ENCODE measurements around the gene USP10. TPM values are rescaled to one million over a fixed set of nuclear protein-coding genes. Genes with fewer than 3 reads are reported as not detected.

Gene USP10
- total RNA-seq, 1 donor from 2014 or later, result 39.3 TPM

GRCh38 chr16:84769416-84769815, 69.6 kb downstream of the USP10 start:
- no peak for DNase-seq (ENCODE audit: low read depth in 2 of 2)

GRCh38 chr16:84773312-84773711, 73.5 kb downstream of the USP10 start:
- no peak for DNase-seq (ENCODE audit: low read depth in 2 of 2)

DNA sequence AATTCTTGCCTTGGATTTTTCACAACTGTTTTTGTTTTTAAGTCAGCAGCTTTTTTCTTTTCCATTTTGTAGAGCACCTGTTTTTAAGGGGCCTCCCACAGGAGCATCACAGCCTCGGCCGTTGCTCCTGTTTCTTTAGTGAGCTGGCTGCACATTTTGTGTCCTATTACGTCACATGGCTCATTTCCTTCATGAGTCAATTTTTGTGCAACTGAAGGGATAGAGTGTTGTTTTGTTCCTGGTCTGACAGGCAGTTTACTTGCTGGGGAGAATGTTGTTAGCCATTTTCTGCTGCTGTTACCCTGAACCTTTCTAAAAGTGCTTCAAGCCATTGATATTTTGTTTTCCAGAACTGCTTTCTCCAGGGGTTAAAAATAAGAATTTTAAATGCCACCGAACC, 75.0 kb downstream of the USP10 start:
- peak; percentile 83 to 92 for DNase-seq (ENCODE audit: low read depth in 2 of 2)

- DNase-seq (ENCODE audit: low read depth in 2 of 2), result no peak
Observed at GRCh38 chr16:84775262-84775810, 75.5 kb downstream of the USP10 start.

- DNase-seq (ENCODE audit: low read depth in 2 of 2), result no peak
Observed at GRCh38 chr16:84777435-84777834, 77.6 kb downstream of the USP10 start.

GRCh38 chr16:84778720-84779119, 78.9 kb downstream of the USP10 start:
- DNase-seq (ENCODE audit: low read depth in 2 of 2), result no peak

GRCh38 chr16:84780063-84780462, 80.3 kb downstream of the USP10 start:
- no peak for DNase-seq (ENCODE audit: low read depth in 2 of 2)

DNA sequence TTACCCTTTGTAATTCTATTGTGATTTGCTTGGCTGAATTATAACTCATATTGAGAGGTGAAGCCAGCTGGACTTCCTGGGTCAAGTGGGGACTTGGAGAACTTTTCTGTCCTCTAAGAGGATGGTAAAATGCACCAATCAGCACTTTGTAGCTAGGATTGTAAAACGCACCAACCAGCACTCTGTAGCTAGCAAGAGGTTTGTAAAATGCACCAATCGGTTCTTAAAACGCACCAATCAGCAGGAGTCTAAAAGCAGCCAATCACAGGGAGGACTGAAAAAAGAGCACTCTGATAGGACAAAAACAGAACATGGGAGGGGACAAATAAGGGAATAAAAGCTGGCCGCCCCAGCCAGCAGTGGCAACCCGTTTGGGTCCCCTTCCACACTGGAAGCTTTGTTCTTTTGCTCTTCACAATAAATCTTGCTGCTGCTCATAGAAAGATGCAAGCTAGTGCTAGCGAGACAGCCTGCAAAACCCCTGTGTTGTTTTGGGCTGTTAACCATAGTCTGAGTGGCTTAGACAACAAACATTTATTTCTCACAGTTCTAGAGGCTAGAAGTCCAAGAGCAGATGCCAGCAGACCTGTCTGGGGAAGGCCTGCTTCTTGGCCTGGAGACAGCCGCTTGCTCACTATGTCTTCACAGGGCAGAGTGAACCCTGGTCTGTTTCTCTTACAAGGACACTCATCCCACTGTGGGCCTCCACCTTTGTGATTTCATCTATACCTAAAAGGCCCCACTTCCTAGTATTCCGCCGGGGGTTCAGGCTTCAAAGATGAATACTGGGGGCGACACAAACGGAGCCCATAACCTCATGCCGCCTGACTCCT, 81.0 kb downstream of the USP10 start:
- DNase-seq (ENCODE audit: low read depth in 2 of 2), result no peak

- DNase-seq (ENCODE audit: low read depth in 2 of 2), result no peak
Observed at GRCh38 chr16:84782846-84783245, 83.0 kb downstream of the USP10 start.

DNA sequence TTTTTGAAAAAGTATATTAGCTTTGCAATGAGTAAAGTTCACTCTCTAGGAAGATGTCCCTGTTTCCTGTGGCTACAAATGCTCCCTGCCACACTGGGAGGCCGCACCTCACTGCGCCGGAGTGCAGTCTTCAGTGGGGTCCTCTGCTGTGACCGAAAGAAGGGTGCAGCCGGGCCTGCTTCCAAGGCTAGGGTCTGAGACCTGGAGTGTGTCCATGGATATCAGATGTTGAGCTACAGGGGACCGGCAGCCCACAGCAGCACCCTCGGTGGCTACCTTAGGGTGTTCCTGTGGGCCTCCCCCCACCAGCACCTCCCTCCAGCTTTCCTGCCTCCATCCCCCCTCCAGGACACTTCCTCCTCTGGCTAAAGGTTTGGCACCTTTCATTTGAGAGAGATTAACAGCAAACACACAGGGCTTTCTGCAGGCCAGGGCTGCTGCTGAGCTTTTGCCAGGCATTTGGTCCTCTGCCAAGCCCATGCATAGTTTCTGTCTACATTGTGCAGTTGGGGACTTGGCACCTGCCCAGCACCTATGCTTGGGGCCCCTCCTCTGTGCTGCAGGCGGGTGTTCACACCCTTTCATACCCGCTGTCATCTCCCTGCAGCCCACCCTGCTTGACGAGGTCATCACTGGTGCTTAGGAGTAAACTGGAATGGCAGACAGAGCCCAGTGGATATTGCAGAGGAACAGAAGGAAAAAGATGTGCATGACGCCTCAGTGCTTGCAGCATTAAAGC, 86.2 kb downstream of the USP10 start:
- peak; percentile 31 to 77 for DNase-seq (ENCODE audit: low read depth in 2 of 2)

- DNase-seq (ENCODE audit: low read depth in 2 of 2), result no peak
Observed at GRCh38 chr16:84786605-84787262, 86.9 kb downstream of the USP10 start.

DNA sequence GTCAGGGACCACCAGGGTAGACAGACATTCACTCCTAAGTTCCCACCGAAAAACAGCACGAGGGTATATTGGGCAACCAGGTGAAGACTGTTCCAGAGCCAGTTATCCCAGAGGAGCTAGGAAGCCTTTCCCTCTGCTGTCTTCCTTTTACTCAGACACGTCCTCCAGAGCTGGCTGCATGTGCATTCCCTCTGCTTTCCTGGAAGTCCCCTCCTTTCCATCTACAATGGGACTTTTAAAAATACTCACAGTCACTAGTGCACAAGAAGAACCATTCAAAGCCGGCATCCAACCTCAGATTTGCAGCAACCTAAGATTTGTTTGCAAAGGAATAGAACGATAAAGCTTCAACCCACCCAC, 87.4 kb downstream of the USP10 start:
- DNase-seq (ENCODE audit: low read depth in 2 of 2), result no peak

DNA sequence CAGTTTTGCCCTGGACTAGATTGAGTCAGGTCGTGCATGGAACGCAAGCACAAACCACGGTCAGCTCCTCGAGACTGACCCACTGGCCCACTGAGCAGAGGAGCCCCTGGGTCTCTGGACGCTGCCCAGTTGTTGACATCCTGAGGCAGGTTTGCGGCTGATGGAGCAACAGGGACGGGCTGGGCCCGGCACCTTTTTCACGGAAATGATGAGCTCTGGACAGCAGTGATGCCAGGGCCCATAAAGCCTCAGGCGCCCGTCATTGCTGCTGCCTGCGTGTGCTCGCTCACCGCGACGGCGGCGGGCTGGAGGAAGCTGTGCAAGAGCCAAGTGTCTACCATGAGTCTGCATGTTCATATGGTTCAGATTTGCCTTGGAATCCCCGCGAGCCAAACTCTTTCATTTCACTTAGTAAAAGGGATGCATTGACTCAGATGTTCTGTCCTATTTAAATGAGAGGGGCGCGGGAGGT, 89.2 kb downstream of the USP10 start:
- no peak for DNase-seq (ENCODE audit: low read depth in 2 of 2)

GRCh38 chr16:84789431-84789830, 89.6 kb downstream of the USP10 start:
- DNase-seq (ENCODE audit: low read depth in 2 of 2), result no peak

GRCh38 chr16:84790301-84790700, 90.5 kb downstream of the USP10 start:
- no peak for DNase-seq (ENCODE audit: low read depth in 2 of 2)

GRCh38 chr16:84791088-84791487, 91.3 kb downstream of the USP10 start:
- DNase-seq (ENCODE audit: low read depth in 2 of 2), result no peak

GRCh38 chr16:84791501-84791900, 91.7 kb downstream of the USP10 start:
- no peak for DNase-seq (ENCODE audit: low read depth in 2 of 2)

DNA sequence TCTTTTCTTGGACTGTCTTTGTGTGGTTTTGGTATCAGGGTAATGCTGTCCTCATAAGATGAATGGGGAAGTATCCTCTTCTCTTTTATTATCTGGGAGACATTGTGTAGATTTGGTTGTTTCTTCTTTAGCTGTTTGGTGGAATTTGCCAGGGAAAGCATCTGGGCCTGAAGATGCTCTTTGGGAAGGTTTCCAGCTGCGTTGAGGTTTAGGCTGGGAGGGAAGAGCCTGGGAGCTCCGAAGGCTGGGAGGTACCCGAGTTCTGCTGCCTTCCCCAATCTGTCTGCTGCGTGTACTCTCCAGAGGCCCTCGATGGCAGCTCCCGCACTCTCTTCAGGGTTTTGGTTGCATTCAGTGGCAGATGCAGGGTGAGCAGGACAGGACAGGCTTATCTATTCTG, 94.4 kb downstream of the USP10 start:
- DNase-seq (ENCODE audit: low read depth in 2 of 2), result no peak

GRCh38 chr16:84794626-84795025, 94.8 kb downstream of the USP10 start:
- no peak for DNase-seq (ENCODE audit: low read depth in 2 of 2)

- peak in 1 of 2 donors; percentile 86 for DNase-seq (ENCODE audit: low read depth in 2 of 2)
Observed at GRCh38 chr16:84795329-84796053, 95.7 kb downstream of the USP10 start.
